ENCODE data around the gene THBD. TPM values are rescaled to one million over a fixed set of nuclear protein-coding genes. Genes with fewer than 3 reads are reported as not detected.

Gene THBD
- polyA plus RNA-seq, 3 donors: 7.4 to 194 (median 30.2) TPM

GRCh38 chr20:23003881-23004460 lies 45.5 kb downstream of the THBD start:
- no peaks in the 10 kb centered on the region for H3K36me3 ChIP-seq (replicated peaks in 1 of 2; ENCODE audit: control insufficient read depth in 1 of 2, insufficient read depth in 2 of 2, low read length in 2 of 2)
- no peaks in the 10 kb centered on the region for H3K9me3 Mint-ChIP-seq
- H3K27me3 Mint-ChIP-seq (ENCODE audit: low read depth in 3 of 3): peaks cover 0 to 7% (median under 1%) of the 10 kb centered on the region in 3 donors
- no peak overlapping the region for H3K4me3 ChIP-seq (replicated peaks in 1 of 3; ENCODE audit: low read depth in 2 of 3, low read length in 3 of 3)
- DNase-seq: no peak
- no peaks in the 10 kb centered on the region for H3K27me3 ChIP-seq (ENCODE audit: control insufficient read depth in 2 of 2, insufficient read depth in 2 of 2, low read length in 2 of 2)
- intact Hi-C loops (cut with micrococcal nuclease): no loop called here
- H3K36me3 Mint-ChIP-seq: no peaks in the 10 kb centered on the region
- H3K9ac ChIP-seq (ENCODE audit: insufficient read depth, low read length, poor library complexity, severe bottlenecking): no peak overlapping the region
- no peak overlapping the region for H3K4me2 ChIP-seq (replicated peaks; ENCODE audit: extremely low read depth, low read length, poor library complexity, severe bottlenecking)
- H3K9me3 ChIP-seq (replicated peaks in 1 of 2; ENCODE audit: control insufficient read depth in 1 of 2, insufficient read depth in 1 of 2, low read length in 2 of 2): no peaks in the 10 kb centered on the region
- H3K4me3 Mint-ChIP-seq: no peak overlapping the region
- no peak for TF ChIP-seq CTCF (IDR thresholded peaks at IDR 0.05)
- no peaks in the 10 kb centered on the region for H3K79me2 ChIP-seq (ENCODE audit: insufficient read depth, low read length)
- peaks cover 14% of the 10 kb centered on the region for H3K4me1 Mint-ChIP-seq
- H3K27ac Mint-ChIP-seq: no peak overlapping the region
- no CpG with 5 or more reads among the region's 2 CpGs for WGBS (ENCODE audit: insufficient coverage)
- H3K27ac ChIP-seq (ENCODE audit: low read depth in 1 of 2, low read length in 2 of 2): no peak overlapping the region
- H4K20me1 ChIP-seq (ENCODE audit: insufficient read depth, low read length): no peaks in the 10 kb centered on the region
- H2AFZ ChIP-seq (ENCODE audit: insufficient read depth, low read depth, low read length, poor library complexity, severe bottlenecking): no peak overlapping the region
- H3K4me1 ChIP-seq (ENCODE audit: control insufficient read depth in 1 of 2, insufficient read depth in 2 of 2, low read length in 2 of 2): no peaks in the 10 kb centered on the region

GRCh38 chr20:23003077-23003635 lies 46.3 kb downstream of the THBD start:
- intact Hi-C loops (cut with micrococcal nuclease): no loop called here
- no peaks in the 10 kb centered on the region for H3K9me3 Mint-ChIP-seq
- H3K4me3 Mint-ChIP-seq: no peak overlapping the region

More at GRCh38 chr20:23003077-23003635, 46.3 kb downstream of the THBD start:
- TF ChIP-seq CTCF (IDR thresholded peaks at IDR 0.05): no peak
- H2AFZ ChIP-seq (ENCODE audit: insufficient read depth, low read depth, low read length, poor library complexity, severe bottlenecking): no peak overlapping the region
- H3K36me3 ChIP-seq (replicated peaks in 1 of 2; ENCODE audit: control insufficient read depth in 1 of 2, insufficient read depth in 2 of 2, low read length in 2 of 2): no peaks in the 10 kb centered on the region
- H3K9ac ChIP-seq (ENCODE audit: insufficient read depth, low read length, poor library complexity, severe bottlenecking): no peak overlapping the region
- Mint-ChIP-seq H3K27me3 (ENCODE audit: low read depth in 3 of 3) (peaks cover 0 to 7% (median 4%) of the 10 kb centered on the region in 3 donors), H3K36me3 (no peaks in the 10 kb centered on the region), H3K27ac (no peak overlapping the region), H3K4me1 (peaks cover 14% of the 10 kb centered on the region)
- no peaks in the 10 kb centered on the region for H3K27me3 ChIP-seq (ENCODE audit: control insufficient read depth in 2 of 2, insufficient read depth in 2 of 2, low read length in 2 of 2)
- H3K9me3 ChIP-seq (replicated peaks in 1 of 2; ENCODE audit: control insufficient read depth in 1 of 2, insufficient read depth in 1 of 2, low read length in 2 of 2): no peaks in the 10 kb centered on the region
- no peak overlapping the region for H3K4me3 ChIP-seq (replicated peaks in 1 of 3; ENCODE audit: low read depth in 2 of 3, low read length in 3 of 3)
- DNase-seq: no peak
- no peak overlapping the region for H3K27ac ChIP-seq (ENCODE audit: low read depth in 1 of 2, low read length in 2 of 2)
- H4K20me1 ChIP-seq (ENCODE audit: insufficient read depth, low read length): no peaks in the 10 kb centered on the region
- no peak overlapping the region for H3K4me2 ChIP-seq (replicated peaks; ENCODE audit: extremely low read depth, low read length, poor library complexity, severe bottlenecking)
- H3K4me1 ChIP-seq (ENCODE audit: control insufficient read depth in 1 of 2, insufficient read depth in 2 of 2, low read length in 2 of 2): no peaks in the 10 kb centered on the region
- no peaks in the 10 kb centered on the region for H3K79me2 ChIP-seq (ENCODE audit: insufficient read depth, low read length)
- 50% methylated on average over 1 of the region's 1 CpG for WGBS (ENCODE audit: insufficient coverage)

Measured in CD14-positive monocyte (primary cell).